Uterus (tissue), 4 donors: ENCODE results near the gene TOP3B. TPM values are rescaled to one million over a fixed set of nuclear protein-coding genes. Genes with fewer than 3 reads are reported as not detected.
"Not testable (repeated sequence)": the region's sequence is repeated elsewhere in the genome, so short reads cannot be mapped to it uniquely, and the experiment has no call there.

ENCODE experiments used
- DNase-seq, 2 donors: peaks; one replicate each; pipeline ENCODE4 v3.0.0-alpha.2; 2019 to 2020
- H3K27ac ChIP-seq, 2 donors: fragments of 200-600 bp; sonication (generic); 1 replicate in 1 of 2; 2 replicates in 1 of 2; pipeline ENCODE4 v1.5.1; 2016 to 2018
- H3K27me3 ChIP-seq, 2 donors: fragments of 200-600 bp; sonication (generic); one replicate each; pipeline ENCODE4 v1.5.1; 2018 to 2019; ENCODE audit warnings: control low read depth in 1 of 2
- H3K36me3 ChIP-seq, 2 donors: fragments of 200-600 bp; sonication (generic); one replicate each; pipeline ENCODE4 v1.5.1; 2019; ENCODE audit warnings: control low read depth in 1 of 2
- H3K4me1 ChIP-seq, 2 donors: fragments of 200-600 bp; sonication (generic); one replicate each; pipeline ENCODE4 v1.5.1; 2018 to 2019; ENCODE audit warnings: control low read depth in 1 of 2
- H3K4me3 ChIP-seq, 2 donors: fragments of 200-600 bp; sonication (generic); 1 replicate in 1 of 2; 2 replicates in 1 of 2; pipeline ENCODE4 v1.5.1; 2018 to 2019; ENCODE audit warnings: mild to moderate bottlenecking in 1 of 2
- H3K9me3 ChIP-seq, 2 donors: fragments of 200-600 bp; sonication (generic); one replicate each; pipeline ENCODE4 v1.5.1; 2019; ENCODE audit warnings: control low read depth in 1 of 2
- POLR2A ChIP-seq, 2 donors: fragments of 450-650 bp; IDR thresholded peaks; one replicate each; pipeline ENCODE4 v1.6.1; 2016; ENCODE audit warnings: antibody characterized with exemption in 2 of 2, mild to moderate bottlenecking in 1 of 2, moderate library complexity in 1 of 2
- intact Hi-C: fragments of 100-400 bp; cut with DNase I; formaldehyde crosslinking; loops from one replicate; pipeline ENCODE4 v1.15.1; 2023; ENCODE audit warnings: low total_unique reads
- total RNA-seq, 4 donors: library from RNA; depleted of rRNA in 3 of 4; stranded (reverse); fragments of >200 nt in 3 of 4; gene quantifications; one replicate each; pipeline versions ENCODE4 v1.1.0 to v1.2.4, GENCODE V29; 2014 to 2023
- TF ChIP-seq, protein P1 (sequence below), 4 experiments: fragments of 200-600 bp in 2 of 4; fragments of 450-650 bp in 2 of 4; sonication (generic) in 2 of 4; IDR thresholded peaks; one replicate each; pipeline ENCODE4 v1.5.1; 2016 to 2019; ENCODE audit warnings: antibody characterized with exemption in 4 of 4, mild to moderate bottlenecking in 2 of 4, moderate library complexity in 1 of 4
- donor health status: DM: yes; HTN: yes; CAD: no.

Gene TOP3B
- total RNA-seq, 4 donors from 2014 or later, result 6.2 to 36.4 (median 20.9) TPM

DNA sequence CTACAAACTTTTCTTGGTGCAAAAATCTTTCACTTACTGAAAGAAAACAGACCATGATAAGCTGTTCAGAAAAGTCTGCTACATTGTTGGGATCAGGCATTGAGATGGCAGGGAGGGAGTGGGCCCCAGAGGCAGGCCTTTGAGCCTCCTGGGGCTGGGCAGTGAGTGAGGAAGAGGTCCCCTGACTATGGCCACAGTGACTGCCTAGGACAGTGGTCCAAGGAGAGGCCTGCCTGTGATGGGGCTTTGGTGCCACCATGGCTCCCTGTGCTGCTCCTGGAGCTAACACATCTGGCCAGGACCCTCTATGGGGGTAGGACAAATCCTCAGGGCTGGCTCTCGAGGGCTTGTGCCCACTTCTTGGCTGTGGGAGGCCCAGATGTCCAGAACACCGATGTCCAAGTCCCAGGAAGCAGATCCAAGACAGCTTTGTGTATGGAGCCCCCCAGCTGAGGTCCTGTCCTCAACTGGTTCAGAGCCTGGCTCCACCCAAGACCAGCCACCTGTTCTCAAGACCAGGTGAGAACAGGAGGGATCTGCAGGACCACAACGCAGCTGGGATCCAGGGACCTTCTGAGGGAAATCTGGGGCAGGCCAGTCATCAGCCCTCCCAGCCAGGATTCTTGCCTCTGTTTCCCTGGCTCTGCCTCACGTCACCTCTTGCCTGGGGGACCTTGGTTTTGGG is 66.8 kb downstream of the TOP3B start:
- H3K27me3 ChIP-seq, result no peaks in the 10 kb centered on the region
- no peak for DNase-seq
- no peaks in the 10 kb centered on the region for H3K36me3 ChIP-seq
- peaks cover 0 to 12% of the 10 kb centered on the region in 2 donors for H3K4me1 ChIP-seq
- TF ChIP-seq, protein P1, sequence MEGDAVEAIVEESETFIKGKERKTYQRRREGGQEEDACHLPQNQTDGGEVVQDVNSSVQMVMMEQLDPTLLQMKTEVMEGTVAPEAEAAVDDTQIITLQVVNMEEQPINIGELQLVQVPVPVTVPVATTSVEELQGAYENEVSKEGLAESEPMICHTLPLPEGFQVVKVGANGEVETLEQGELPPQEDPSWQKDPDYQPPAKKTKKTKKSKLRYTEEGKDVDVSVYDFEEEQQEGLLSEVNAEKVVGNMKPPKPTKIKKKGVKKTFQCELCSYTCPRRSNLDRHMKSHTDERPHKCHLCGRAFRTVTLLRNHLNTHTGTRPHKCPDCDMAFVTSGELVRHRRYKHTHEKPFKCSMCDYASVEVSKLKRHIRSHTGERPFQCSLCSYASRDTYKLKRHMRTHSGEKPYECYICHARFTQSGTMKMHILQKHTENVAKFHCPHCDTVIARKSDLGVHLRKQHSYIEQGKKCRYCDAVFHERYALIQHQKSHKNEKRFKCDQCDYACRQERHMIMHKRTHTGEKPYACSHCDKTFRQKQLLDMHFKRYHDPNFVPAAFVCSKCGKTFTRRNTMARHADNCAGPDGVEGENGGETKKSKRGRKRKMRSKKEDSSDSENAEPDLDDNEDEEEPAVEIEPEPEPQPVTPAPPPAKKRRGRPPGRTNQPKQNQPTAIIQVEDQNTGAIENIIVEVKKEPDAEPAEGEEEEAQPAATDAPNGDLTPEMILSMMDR (IDR thresholded peaks at IDR 0.05), result no peak
- no peak for TF ChIP-seq POLR2A (IDR thresholded peaks at IDR 0.05)
- no peak overlapping the region for H3K27ac ChIP-seq
- H3K4me3 ChIP-seq, result no peak overlapping the region
- no peaks in the 10 kb centered on the region for H3K9me3 ChIP-seq
- intact Hi-C loops, result no loop called here

DNA sequence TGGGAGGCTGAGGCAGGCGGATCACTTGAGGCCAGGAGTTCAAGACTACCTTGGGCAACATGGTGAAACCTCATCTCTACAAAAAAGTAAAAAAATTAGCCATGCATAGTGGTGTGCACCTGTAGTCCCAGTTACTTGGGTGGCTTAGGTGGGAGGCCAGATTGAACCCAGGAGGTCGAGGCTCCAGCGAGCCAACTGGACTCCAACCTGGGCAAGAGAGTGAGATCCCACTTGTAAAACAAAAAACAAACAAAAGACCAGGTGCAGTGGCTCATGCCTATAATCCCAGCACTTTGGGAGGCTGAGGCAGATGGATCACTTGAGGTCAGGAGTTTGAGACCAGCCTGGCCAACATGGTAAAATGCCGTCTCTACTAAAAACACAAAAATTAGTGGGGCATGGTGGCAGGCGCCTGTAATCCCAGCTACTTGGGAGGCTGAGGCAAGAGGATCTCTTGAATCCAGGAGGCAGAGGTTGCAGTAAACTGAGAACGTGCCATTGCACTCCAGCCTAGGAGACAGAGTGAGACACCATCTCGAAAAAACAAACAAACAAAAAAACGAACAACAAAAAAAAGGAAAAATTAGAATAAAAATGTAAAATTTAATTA is 68.4 kb downstream of the TOP3B start:
- H3K36me3 ChIP-seq, H3K27ac ChIP-seq, H3K4me3 ChIP-seq, H3K27me3 ChIP-seq, H3K9me3 ChIP-seq, intact Hi-C loops, DNase-seq: not testable (repeated sequence)
- H3K4me1 ChIP-seq, result peaks cover 0 to 12% of the 10 kb centered on the region in 2 donors

DNA sequence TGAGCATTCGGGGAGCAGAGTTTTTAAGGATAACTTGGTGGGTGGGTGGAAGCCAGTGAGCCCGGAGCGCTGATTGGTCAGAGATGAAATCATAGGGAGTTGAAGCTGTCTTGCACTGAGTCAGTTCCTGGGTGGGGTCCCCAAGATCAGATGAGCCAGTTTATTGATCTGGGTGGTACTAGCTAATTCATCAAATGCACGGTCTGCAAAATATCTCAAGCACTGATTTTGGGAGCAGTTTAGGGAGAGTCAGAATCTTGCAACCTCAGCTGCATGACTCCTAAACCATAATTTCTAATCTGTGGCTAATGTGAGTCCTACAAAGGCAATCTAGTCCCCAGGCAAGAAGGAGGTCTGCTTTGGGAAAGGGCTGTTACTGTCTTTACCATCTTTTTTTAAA is 72.2 kb downstream of the TOP3B start:
- H3K27me3 ChIP-seq, H3K4me1 ChIP-seq, H3K27ac ChIP-seq, intact Hi-C loops, H3K9me3 ChIP-seq, H3K36me3 ChIP-seq, H3K4me3 ChIP-seq, DNase-seq: not testable (repeated sequence)

DNA sequence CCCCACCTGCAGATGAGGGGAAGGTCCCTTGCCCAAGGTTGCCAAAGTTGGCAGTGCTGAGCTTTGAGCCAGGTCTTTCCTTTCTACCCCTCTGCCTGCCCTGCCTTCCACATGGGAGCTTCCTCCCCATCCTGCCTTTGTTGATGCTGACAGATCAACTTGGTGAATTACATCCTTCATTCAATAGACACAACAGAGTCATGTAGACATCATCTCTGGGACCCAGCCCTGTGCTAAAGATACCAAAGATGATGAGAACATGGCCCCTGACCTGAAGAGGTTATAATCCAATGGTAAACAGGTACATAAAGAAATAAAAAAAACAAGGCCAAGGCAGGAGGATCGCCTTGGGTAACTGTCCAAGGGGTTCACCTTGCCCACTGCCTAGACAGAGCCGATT is 72.7 kb downstream of the TOP3B start:
- Histone ChIP-seq H3K4me1 (no peaks in the 10 kb centered on the region), H3K4me3 (no peak overlapping the region), H3K27ac (no peak overlapping the region), H3K9me3 (no peaks in the 10 kb centered on the region), H3K27me3 (no peaks in the 10 kb centered on the region), H3K36me3 (no peaks in the 10 kb centered on the region)
- intact Hi-C loops, result no loop called here
- DNase-seq, result no peak
- TF ChIP-seq POLR2A (IDR thresholded peaks at IDR 0.05), result no peak
- TF ChIP-seq, protein P1 (IDR thresholded peaks at IDR 0.05), result no peak

DNA sequence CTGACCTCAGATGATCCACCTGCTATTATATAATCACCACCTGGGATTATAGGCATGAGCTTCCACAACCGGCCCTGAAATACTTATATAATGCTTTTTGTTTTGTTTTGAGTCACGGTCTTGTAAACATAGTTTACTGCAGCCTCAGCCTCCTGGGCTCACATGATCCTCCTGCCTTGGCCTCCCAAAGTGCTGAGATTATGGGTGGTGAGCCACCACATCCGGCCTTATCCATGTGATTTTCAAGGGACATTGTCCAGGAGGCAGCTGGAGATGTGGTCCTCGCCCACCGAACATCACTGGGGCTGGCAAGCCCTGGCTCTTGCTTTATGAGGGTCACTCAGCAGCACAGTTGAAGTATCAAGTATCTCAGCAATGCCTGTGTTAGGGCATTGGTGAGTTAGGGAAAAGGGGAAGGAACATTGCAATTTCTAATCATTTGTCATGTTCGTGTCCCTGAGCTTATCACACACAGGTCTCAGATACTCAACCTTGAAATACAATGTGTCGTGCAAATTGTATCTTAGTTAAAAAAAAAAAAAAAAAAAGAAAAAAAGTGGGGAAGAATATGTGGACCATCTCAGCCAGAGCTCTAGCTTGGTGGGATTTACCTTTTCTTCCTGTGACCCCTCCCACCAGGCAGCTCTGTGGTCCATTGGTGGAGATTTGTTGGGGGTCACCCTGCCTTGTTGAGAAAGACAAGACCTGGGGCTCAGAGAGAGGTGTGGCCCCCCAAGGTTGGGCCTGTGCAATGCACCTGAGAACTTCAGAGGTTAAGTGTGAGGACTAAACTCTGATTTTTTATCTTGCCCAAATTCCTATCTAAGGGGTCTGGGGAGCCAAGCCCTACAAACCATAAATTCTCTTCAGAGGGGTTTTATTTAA is 74.7 kb downstream of the TOP3B start:
- Histone ChIP-seq H3K36me3 (no peaks in the 10 kb centered on the region), H3K27me3 (no peaks in the 10 kb centered on the region), H3K4me3 (no peak overlapping the region), H3K4me1 (no peaks in the 10 kb centered on the region), H3K27ac (no peak overlapping the region), H3K9me3 (no peaks in the 10 kb centered on the region)
- TF ChIP-seq, protein P1 (IDR thresholded peaks at IDR 0.05), result no peak
- TF ChIP-seq POLR2A (IDR thresholded peaks at IDR 0.05), result no peak
- intact Hi-C loops, result no loop called here
- DNase-seq, result no peak

Other genes with a start within 250 kb of the TOP3B start
- gene YPEL1, start 247.0 kb downstream of the TOP3B start, total RNA-seq, result 10 to 100 TPM in 1 of 4 donors, 1 to 10 TPM in 3; 2.3 to 13.7 (median 7.6) TPM
- 100 to 1,000 TPM in 1 of 4 donors, 10 to 100 TPM in 3; 45.3 to 122 (median 75.2) TPM for gene MAPK1, start 115.1 kb downstream of the TOP3B start, total RNA-seq
- gene PPM1F, start 29.9 kb downstream of the TOP3B start, total RNA-seq, result 10 to 100 TPM; 16.2 to 67.3 (median 48.8) TPM